Liver (tissue), 9 donors: ENCODE data around the gene VWA2. TPM values are rescaled to one million over a fixed set of nuclear protein-coding genes. Genes with fewer than 3 reads are reported as not detected.
A peak's percentile ranks its signal among the peaks of the same experiment; 100 is the strongest.

Experiments
- DNase-seq: peaks from one replicate; pipeline ENCODE4 v3.0.0-alpha.2; 2017; ENCODE audit warnings: low spot score
- H3K27ac ChIP-seq, 2 donors: one replicate each; pipeline ENCODE4 v1.7.0; 2013; ENCODE audit warnings: inconsistent platforms in 2 of 2, low read length in 2 of 2, control low read depth in 1 of 2, low read depth in 1 of 2, mild to moderate bottlenecking in 1 of 2
- H3K27me3 ChIP-seq, 4 donors: one replicate each; pipeline versions ENCODE4 v1.6.1 to v1.7.0; 2013; ENCODE audit warnings: low read length in 3 of 4, inconsistent platforms in 1 of 4, mild to moderate bottlenecking in 1 of 4, moderate library complexity in 1 of 4; ENCODE audit not compliant: control insufficient read depth in 4 of 4, insufficient read depth in 4 of 4
- H3K36me3 ChIP-seq, 4 donors: one replicate each; pipeline versions ENCODE4 v1.6.1 to v1.7.0; 2013; ENCODE audit warnings: low read length in 3 of 4, mild to moderate bottlenecking in 3 of 4, low read depth in 1 of 4, moderate library complexity in 1 of 4; ENCODE audit not compliant: control insufficient read depth in 4 of 4, insufficient read depth in 3 of 4
- H3K4me1 ChIP-seq, 4 donors: one replicate each; pipeline versions ENCODE4 v1.6.1 to v1.7.0; 2013; ENCODE audit warnings: low read length in 3 of 4, mild to moderate bottlenecking in 3 of 4, moderate library complexity in 1 of 4; ENCODE audit not compliant: control insufficient read depth in 4 of 4, insufficient read depth in 4 of 4
- H3K4me3 ChIP-seq, 3 donors: one replicate each; pipeline versions ENCODE4 v1.6.1 to v1.7.0; 2013; ENCODE audit warnings: low read length in 3 of 3, control low read depth in 1 of 3, low read depth in 1 of 3, mild to moderate bottlenecking in 1 of 3
- H3K9ac ChIP-seq, 2 donors: one replicate each; pipeline ENCODE4 v1.7.0; 2013; ENCODE audit warnings: low read length in 2 of 2, mild to moderate bottlenecking in 2 of 2, moderate library complexity in 2 of 2, control low read depth in 1 of 2, low read depth in 1 of 2
- H3K9me3 ChIP-seq, 4 donors: one replicate each; pipeline versions ENCODE4 v1.6.1 to v1.7.0; 2013; ENCODE audit warnings: low read length in 3 of 4; ENCODE audit not compliant: control insufficient read depth in 4 of 4
- ATF3 ChIP-seq: IDR thresholded peaks from 2 replicates; pipeline ENCODE4 v1.6.1; 2016; ENCODE audit warnings: antibody characterized with exemption
- CTCF ChIP-seq: fragments of 150-350 bp; IDR thresholded peaks from 2 replicates; pipeline ENCODE4 v1.5.1; 2017; ENCODE audit warnings: improper control_type of control experiment, low read depth, low read length; ENCODE audit not compliant: missing input control
- FOXA1 ChIP-seq: IDR thresholded peaks from 2 replicates; pipeline ENCODE4 v1.6.1; 2016; ENCODE audit warnings: antibody characterized with exemption
- FOXA2 ChIP-seq: IDR thresholded peaks from 2 replicates; pipeline ENCODE4 v1.6.1; 2016; ENCODE audit warnings: antibody characterized with exemption
- GABPA ChIP-seq, 2 donors: IDR thresholded peaks in 1 of 2; conservative IDR thresholded peaks in 1 of 2; 2 replicates each; pipeline ENCODE4 v1.6.1; 2016; ENCODE audit warnings: antibody characterized with exemption in 2 of 2, mild to moderate bottlenecking in 1 of 2, moderate library complexity in 1 of 2
- HNF4A ChIP-seq, 2 donors: conservative IDR thresholded peaks; 2 replicates each; pipeline ENCODE4 v1.6.1; 2016; ENCODE audit warnings: antibody characterized with exemption in 2 of 2, mild to moderate bottlenecking in 2 of 2
- JUND ChIP-seq, 2 donors: IDR thresholded peaks; 2 replicates each; pipeline ENCODE4 v1.6.1; 2016; ENCODE audit warnings: antibody characterized with exemption in 2 of 2
- MAX ChIP-seq: IDR thresholded peaks from 2 replicates; pipeline ENCODE4 v1.6.1; 2016; ENCODE audit warnings: antibody characterized with exemption
- NR2F2 ChIP-seq: IDR thresholded peaks from 2 replicates; pipeline ENCODE4 v1.6.1; 2016; ENCODE audit warnings: antibody characterized with exemption
- RAD21 ChIP-seq, 2 donors: IDR thresholded peaks; 2 replicates each; pipeline ENCODE4 v1.6.1; 2016; ENCODE audit warnings: antibody characterized with exemption in 2 of 2, mild to moderate bottlenecking in 2 of 2
- REST ChIP-seq: IDR thresholded peaks from 2 replicates; pipeline ENCODE4 v1.6.1; 2016; ENCODE audit warnings: antibody characterized with exemption, mild to moderate bottlenecking
- RXRA ChIP-seq, 2 donors: IDR thresholded peaks; 2 replicates each; pipeline ENCODE4 v1.6.1; 2017 to 2018; ENCODE audit warnings: antibody characterized with exemption in 2 of 2, mild to moderate bottlenecking in 1 of 2
- SP1 ChIP-seq: IDR thresholded peaks from 2 replicates; pipeline ENCODE4 v1.6.1; 2018; ENCODE audit warnings: antibody characterized with exemption, mild to moderate bottlenecking
- TAF1 ChIP-seq: conservative IDR thresholded peaks from 2 replicates; pipeline ENCODE4 v1.6.1; 2016; ENCODE audit warnings: antibody characterized with exemption, mild to moderate bottlenecking
- YY1 ChIP-seq: IDR thresholded peaks from 2 replicates; pipeline ENCODE4 v1.6.1; 2016; ENCODE audit warnings: antibody characterized with exemption, mild to moderate bottlenecking
- ZBTB33 ChIP-seq: IDR thresholded peaks from 2 replicates; pipeline ENCODE4 v1.6.1; 2016; ENCODE audit warnings: antibody characterized with exemption
- WGBS: extraction: QIAGEN DNeasy Blood & Tissue Kit; methylation state at CpG from one replicate; pipeline ENCODE4 v1.1.7; 2013; 5-methylcytosine and 5-hydroxymethylcytosine counted together
- polyA plus RNA-seq, 2 donors: library from polyadenylated mRNA; stranded (reverse) in 1 of 2; unstranded in 1 of 2; fragments of 200-250 nt in 1 of 2; fragments of >200 nt in 1 of 2; fragmentation: Nextera tagmentation in 1 of 2; extraction: Ambion mirVana in 1 of 2; gene quantifications; one replicate each; pipeline versions ENCODE4 v1.2.1 to v1.2.3, GENCODE V29; 2013 to 2015
- total RNA-seq, 2 donors: library from RNA; depleted of rRNA; stranded (reverse); fragments of >200 nt; gene quantifications; one replicate each; pipeline ENCODE4 v1.2.3, GENCODE V29; 2014
- donor health status: healthy.
- donor health status: healthy.
- donor health status: healthy.
- donor health status: healthy.
- donor health status: healthy.

VWA2 gene
- under 1 TPM; 0.05 to 0.25 TPM for total RNA-seq
- not detected for polyA plus RNA-seq

- H3K27ac ChIP-seq, result no peak within 1 kb of the TSS
- peaks cover 5 to 12% (median 7%) of the 10 kb centered on the region in 4 donors for H3K4me1 ChIP-seq
- no peaks in the 10 kb centered on the region for H3K36me3 ChIP-seq
- H3K9me3 ChIP-seq, result no peaks in the 10 kb centered on the region
- no peak within 1 kb of the TSS for H3K9ac ChIP-seq
- no peak for DNase-seq
- H3K27me3 ChIP-seq, result peaks cover 0 to 17% (median 9%) of the 10 kb centered on the region in 4 donors
- TF ChIP-seq JUND (IDR thresholded peaks at IDR 0.05), result no peak
- no peak for TF ChIP-seq REST
- no peak for TF ChIP-seq MAX
- no peak for TF ChIP-seq CTCF
- TF ChIP-seq RXRA (IDR thresholded peaks at IDR 0.05), result peak in 1 of 2 donors; percentile 21
- TF ChIP-seq FOXA1, result no peak
- TF ChIP-seq GABPA (IDR thresholded peaks at IDR 0.05 in 1 of 2, conservative IDR thresholded peaks at IDR 0.05 in 1 of 2), result no peak
- TF ChIP-seq YY1, result no peak
- no peak for TF ChIP-seq FOXA2
- no peak for TF ChIP-seq SP1
- no peak for TF ChIP-seq ATF3
- no peak for TF ChIP-seq TAF1
- peak in 1 of 2 donors; percentile 33 for TF ChIP-seq RAD21 (IDR thresholded peaks at IDR 0.05)
- no peak for TF ChIP-seq NR2F2
- peak in 1 of 2 donors; percentile 36 for TF ChIP-seq HNF4A (conservative IDR thresholded peaks at IDR 0.05)
- 4% methylated on average over 79 of the region's 79 CpGs for WGBS
- peak within 1 kb of the TSS in 2 of 3 donors; percentile 18 to 44 for H3K4me3 ChIP-seq
Observed at GRCh38 chr10:114239117-114239993, at the start of gene VWA2. Gene VWA2, plus strand, starts transcription at chr10:114239254. Its CDS starts 9,460 bp downstream, at chr10:114248714.

GRCh38 chr10:114189700-114190099 is 49.4 kb upstream of the VWA2 start:
- Histone ChIP-seq H3K27me3 (no peaks in the 10 kb centered on the region), H3K9ac (no peak overlapping the region), H3K4me3 (no peak overlapping the region), H3K9me3 (no peaks in the 10 kb centered on the region), H3K27ac (no peak overlapping the region), H3K4me1 (no peaks in the 10 kb centered on the region), H3K36me3 (no peaks in the 10 kb centered on the region)
- TF ChIP-seq ZBTB33 (no peak), TAF1 (no peak), REST (no peak), ATF3 (no peak), FOXA2 (no peak), GABPA (IDR thresholded peaks at IDR 0.05 in 1 of 2, conservative IDR thresholded peaks at IDR 0.05 in 1 of 2) (no peak)
- no peak for DNase-seq
- WGBS, result 93% methylated on average over 8 of the region's 8 CpGs
